ENCODE results near the gene CHMP1A.
"Not testable (repeated sequence)": the region's sequence is repeated elsewhere in the genome, so short reads cannot be mapped to it uniquely, and the experiment has no call there.

CHMP1A gene

DNA sequence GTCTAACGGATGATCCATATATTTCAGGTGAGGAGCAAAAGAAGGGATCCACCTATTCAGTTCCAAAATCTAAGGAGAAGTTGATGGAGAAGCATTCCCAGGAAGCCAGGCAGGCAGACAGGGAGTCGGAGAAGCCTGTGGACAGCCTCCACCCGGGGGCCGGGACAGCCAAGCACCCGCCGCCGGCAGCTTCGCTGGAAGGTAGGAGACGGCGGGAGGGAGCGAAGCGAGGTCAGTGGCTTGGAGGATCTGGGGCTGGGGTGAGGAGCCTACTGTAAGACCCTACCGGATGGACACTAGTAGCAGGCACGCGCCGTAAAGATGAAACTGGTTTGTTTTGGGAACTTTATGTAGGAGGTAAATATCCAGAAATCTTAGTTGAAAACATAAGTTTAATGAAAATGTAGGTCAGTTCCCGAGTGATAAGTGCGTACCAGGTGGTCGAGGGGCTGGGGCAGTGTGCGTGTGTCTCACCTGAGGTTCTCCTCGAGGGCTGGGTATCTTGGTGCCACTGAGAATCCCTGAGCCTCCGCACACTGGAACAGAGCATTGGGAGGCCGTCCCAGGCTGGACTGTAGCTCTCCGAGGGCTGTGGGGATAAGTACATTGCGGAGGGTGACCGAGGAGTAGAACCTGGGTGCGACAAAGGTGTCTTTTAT, 842 bp upstream of the CHMP1A start:
- DNase-seq, result peak; percentile 33

- no peak for DNase-seq
Measured at GRCh38 chr16:89656435-89657121, 930 bp downstream of the CHMP1A start.

- no peak for DNase-seq
Measured at GRCh38 chr16:89655062-89655643, 2.4 kb downstream of the CHMP1A start.

DNA sequence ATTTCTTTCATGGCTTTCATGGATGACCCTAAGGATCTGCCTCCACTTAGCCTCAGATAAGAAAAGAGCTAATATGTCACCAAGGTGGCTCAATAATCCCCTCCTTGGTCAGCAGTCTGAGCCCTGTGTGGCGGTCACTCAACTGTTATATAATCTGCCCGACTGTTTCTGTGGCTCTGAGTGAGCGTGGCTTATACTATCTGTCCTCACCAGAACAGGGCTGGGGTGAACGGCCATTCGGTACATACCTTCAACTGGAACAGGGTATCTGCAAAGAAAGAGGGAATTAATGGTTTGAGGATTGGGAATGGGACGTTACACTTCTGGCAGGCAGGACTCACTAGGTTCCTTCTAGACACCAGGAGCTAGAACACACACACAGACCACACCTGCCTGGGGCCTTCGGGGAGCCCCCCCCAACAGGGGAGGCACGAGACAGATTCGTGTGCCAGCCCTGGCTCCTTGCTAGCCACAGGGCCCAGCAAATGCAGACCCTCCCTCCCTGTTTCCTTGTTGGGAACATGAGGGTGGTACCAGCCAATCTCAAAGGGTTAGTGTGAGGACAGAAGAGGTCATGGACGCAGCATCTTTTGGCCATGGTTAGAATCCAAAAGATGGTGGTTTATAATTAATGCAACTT, 3.7 kb downstream of the CHMP1A start:
- DNase-seq, result no peak

- no peak for DNase-seq
Measured at GRCh38 chr16:89651584-89651983, 5.9 kb downstream of the CHMP1A start.

GRCh38 chr16:89646906-89647305, 10.6 kb downstream of the CHMP1A start:
- no peak for DNase-seq

GRCh38 chr16:89646270-89646669, 11.2 kb downstream of the CHMP1A start:
- DNase-seq, result no peak

DNA sequence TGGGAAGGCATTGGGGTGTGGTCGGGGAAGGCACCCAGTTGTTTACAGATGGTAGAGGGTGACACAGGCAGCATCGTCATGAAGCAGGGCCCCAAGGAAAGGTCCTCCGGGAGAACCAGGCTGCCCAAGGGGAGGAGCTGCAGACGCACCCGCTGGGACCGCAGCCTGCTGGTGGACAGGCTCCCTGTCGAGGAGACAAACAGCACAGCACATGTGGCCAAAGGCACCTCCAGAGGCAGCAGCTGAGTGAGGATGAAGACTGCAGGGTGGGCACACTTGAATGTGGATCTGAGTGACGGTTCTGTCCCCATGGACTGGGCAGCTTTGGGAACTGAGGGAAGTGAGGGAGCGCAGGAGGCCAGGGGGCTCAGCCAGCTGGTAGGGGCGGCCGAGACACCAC, 12.4 kb downstream of the CHMP1A start:
- no peak for DNase-seq

DNA sequence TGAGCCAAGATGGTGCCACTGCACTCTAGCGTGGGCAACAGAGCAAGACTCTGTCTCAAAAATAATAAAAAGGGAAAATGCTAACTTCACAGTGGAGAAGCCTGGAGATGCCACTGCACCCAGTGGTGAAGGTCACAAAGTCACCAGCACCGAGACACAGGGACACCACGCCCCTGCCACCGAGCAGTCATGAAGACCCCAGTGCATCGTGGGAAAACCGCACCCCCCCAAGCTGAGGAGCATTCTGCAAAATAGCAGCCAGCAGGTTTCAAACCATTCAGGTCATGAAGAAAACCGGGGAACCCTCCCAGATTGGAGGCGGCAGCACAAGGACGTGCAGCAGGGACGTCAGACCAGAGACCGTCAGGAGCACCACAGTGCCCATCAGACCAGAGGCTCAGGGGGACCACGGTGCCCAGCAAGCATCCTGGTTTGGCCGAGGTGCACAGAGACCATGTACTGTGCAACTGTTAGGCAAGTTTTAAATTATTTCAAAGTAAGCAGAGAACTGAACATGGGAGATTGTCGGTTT, 13.7 kb downstream of the CHMP1A start:
- no peak for DNase-seq

- DNase-seq, result no peak
Measured at GRCh38 chr16:89642574-89642973, 14.9 kb downstream of the CHMP1A start.

DNA sequence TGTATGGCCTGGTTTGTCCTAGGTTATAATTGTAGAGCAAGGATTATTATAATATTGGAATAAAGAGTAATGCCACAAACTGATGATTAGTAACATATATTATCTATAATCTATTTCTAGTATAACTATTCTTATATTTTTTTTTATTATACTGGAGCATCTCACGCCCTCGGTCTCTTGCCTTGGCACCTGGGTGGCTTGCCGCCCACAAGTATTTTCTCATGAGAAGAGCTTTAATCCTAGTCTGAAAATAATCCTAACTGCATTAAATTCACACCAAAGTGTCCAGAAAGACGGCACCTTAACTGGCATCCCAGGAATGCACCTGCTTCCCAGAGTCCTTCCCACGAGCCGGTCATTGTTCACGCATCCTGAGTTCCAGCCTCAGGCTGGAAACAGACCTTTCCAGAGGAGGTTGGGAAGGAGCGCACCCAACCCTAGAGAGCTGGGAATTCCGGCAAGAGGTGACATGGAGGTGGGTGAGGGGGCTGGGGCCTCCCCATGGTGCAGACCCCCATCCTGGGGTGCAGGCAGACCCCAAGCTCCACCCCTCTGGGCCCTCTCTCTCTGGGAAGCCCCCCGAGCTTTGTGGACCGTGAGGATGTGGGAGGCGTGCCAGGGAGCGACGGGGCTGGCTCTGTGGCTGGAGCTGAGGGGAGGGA, 15.9 kb downstream of the CHMP1A start:
- no peak for DNase-seq

DNA sequence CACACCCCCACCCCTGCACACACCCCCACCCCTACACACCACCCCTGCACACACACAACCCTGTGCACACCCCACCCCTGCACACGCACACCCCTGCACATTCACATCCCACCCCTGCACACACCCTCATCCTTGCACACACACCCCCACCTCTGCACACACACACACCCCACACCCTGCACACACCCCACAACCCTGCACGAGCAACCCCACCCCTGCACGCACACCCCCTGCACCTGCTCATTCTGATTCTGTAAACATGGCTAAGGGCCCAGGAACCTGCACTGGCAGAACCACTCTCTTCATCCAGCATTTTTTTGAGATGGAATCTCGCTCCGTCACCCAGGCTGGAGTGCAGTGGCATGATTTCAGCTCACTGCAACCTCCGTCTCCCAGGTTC, 18.1 kb downstream of the CHMP1A start:
- no peak for DNase-seq

- DNase-seq, result peak; percentile 14
Measured at GRCh38 chr16:89638455-89638854, 19.1 kb downstream of the CHMP1A start.

DNA sequence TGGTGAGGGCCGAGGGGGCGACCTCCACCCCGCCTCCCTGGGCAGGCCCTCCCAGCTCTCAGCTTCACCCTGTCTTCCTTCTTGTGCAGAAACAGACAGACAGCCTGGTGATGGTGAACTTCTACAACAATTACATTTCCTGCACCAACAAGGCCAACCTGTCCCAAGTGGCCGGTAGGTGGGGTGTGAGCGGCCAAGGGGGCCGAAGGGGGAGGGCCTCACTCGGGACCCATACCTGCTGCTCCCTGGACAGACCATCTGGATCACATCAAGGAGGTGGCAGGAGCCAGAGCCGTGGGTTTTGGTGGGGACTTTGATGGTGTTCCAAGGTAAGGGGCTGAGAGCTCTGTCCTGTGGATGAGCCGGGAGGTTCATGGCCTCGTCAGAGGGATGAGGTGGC, 20.1 kb downstream of the CHMP1A start:
- DNase-seq, result peak; percentile 23

GRCh38 chr16:89636663-89637062, 20.8 kb downstream of the CHMP1A start:
- no peak for DNase-seq

DNA sequence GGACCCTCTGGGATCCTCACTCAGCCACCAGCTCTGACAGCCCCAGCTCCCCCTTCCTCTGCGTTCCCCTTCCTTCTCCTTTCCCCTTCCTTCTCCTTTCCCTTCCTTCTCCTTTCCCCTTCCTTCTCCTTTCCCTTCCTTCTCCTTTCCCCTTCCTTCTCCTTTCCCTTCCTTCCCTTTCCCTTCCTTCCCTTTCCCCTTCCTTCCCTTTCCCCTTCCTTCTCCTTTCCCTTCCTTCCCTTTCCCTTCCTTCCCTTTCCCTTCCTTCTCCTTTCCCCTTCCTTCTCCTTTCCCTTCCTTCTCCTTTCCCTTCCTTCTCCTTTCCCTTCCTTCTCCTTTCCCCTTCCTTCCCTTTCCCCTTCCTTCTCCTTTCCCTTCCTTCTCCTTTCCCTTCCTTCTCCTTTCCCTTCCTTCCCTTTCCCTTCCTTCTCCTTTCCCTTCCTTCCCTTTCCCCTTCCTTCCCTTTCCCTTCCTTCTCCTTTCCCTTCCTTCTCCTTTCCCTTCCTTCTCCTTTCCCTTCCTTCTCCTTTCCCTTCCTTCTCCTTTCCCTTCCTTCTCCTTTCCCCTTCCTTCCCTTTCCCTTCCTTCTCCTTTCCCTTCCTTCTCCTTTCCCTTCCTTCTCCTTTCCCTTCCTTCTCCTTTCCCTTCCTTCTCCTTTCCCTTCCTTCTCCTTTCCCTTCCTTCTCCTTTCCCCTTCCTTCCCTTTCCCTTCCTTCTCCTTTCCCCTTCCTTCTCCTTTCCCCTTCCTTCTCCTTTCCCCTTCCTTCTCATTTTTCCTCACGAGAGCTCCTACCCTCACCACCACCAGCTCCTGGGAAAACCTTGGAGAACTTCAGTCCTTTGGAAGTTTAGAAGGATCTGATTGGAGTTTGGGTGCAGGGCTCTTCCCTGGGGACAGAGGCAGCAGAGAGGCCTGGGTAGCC, 22.8 kb downstream of the CHMP1A start:
- DNase-seq, result not testable (repeated sequence)

DNA sequence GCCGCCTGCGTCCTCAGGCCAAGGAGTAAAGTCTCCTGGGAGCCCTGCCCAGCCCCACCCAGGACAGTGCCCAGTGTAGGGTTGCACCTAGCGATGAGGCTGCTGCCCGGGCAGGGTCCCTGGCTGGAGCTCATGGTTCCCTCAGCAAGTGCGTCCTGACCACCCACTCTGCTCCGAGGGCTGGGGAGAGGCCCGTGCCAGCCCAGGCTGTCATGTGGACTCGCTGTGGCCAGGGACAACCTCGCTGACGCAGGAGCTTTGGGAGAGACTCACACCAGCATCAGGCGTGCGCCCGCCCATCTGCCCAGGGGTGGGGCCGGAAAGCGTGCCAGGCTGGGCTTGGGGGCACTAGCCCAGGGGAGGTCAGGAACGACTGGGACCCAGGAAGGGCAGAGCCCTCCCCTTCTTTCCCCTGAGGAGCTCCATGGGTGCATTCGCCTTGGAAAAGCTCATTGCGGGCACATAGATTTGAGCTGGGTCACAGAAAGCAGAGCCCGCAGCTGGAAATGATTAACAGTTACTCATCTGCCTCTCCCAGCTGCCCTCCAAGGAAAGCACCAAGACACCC, 24.4 kb downstream of the CHMP1A start:
- no peak for DNase-seq

DNA sequence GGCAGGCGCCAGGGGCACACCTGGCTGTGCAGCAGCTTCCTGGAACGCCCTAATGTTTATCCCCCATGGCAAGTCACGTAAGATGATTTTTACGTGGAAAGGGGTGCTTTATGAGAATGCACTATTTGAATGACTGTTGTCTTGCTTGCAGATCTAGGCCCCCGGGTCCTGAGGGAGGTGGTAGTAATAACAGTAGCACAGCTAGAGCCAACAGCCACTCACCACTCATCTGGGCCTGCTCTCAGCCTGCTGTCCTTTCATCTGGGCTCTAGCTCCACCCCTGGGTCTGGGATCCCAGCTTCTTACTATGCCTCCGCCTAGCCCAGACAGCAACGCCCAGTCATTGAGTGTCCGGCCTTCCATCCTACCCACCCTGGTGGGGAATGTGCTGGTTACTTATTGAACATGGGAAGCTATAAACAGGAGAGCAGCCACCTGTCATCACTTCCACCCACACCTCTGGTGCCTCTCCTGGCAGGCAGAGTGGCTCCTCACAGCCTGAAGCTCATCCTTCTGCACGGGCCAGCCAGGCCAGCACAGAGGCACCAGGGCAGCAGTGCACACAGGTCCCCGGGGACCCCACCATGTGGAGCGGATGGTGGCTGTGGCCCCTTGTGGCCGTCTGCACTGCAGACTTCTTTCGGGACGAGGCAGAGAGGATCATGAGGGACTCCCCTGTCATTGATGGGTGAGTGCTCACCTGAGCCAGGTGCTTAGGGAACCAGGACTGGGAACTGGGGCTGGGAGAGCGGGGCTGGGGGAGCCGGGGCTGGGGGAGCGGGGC, 27.5 kb downstream of the CHMP1A start:
- no peak for DNase-seq

DNA sequence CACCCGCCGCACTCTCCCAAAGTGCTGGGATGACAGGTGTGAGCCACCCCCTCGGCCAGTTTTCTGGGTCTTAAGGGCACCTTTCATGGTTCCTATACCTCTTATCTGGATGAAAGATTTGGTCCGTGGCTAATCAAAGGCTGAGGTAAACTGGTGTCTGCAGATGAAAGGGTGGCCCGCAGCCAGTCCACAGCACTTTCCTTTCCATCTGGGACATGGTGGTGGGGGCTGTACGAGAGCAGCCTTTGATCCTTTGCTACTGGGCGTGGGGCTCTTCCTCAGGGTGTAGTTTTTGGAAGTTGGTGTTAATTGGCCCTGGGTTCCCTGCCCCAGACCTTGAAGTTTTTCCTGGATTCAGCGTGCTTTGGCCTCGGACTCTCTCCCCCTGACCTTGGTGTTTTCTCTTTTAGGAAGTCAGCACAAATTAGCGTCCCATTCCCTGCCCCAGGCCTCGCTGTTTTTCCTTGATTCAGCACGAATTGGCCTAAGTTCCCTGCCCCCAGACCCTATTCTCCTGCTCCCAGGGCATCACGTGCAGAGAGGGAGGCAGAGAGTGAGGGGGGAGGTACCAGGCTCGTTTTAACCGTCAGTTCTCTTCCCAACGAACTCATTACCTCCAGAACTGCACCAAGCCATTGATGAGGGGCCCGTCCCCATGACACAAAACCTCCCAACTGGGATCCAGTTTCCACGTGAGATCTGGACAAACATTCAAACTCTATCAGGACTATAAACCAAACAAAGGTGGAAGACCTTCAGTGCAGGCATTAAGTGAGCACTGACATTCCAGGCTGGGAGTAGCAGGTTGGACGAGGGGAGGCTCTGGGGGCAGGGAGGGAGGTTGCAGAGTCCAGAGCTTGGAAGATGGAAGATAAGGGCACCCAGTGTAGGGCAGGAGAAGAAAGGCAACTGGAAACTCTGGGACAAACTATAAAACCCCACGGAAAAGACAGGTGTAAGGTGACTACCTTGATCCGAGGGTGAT, 32.4 kb downstream of the CHMP1A start:
- no peak for DNase-seq

All from NCI-H82 (cell line).